ENCODE data around the gene ZNF175.
A peak's percentile ranks its signal among the peaks of the same experiment; 100 is the strongest.
"Not testable (repeated sequence)": the region's sequence is repeated elsewhere in the genome, so short reads cannot be mapped to it uniquely, and the experiment has no call there.

ZNF175 gene

DNA sequence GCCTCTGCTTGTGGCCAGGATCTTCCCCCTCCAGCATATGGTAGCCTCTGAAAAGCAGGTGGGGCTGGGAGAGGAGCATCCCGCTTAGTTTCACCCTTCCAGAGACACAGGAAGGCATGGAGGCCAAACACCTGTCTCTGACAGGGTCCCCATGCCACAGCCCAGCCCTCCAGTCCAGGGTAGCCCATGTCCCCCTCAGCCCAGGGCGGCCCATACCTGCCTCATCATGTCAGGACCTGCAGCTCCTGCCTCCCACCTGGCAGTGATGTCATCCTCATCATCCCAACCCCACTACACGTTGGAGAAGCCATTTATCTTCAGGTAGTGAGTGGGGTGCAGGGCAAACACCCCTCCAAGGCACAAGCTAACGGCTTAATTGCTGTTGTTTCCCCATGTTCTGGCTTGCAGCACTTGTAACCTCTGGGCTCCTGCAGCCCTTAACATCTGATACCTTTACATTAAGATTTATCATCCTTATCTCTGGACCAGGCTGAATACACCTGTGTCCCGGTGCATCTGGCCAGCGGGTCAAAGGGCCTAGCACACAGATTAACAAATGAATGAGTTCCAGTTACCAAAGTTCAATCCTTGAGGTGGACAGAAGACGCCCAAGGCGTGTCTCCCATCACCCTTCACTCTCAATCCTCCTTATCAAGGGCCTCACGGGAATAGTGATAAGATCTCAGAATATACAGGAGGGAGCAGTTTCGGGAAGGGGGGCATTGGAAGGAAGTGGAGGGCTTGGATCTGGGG is 22.2 kb downstream of the ZNF175 start:
- DNase-seq: no peak

GRCh38 chr19:51593969-51594773 is 23.1 kb downstream of the ZNF175 start:
- DNase-seq: peak; percentile 95

- DNase-seq: no peak
Measured at GRCh38 chr19:51594774-51595109, 23.7 kb downstream of the ZNF175 start.

- DNase-seq: no peak
Measured at GRCh38 chr19:51595190-51596175, 24.4 kb downstream of the ZNF175 start.

DNA sequence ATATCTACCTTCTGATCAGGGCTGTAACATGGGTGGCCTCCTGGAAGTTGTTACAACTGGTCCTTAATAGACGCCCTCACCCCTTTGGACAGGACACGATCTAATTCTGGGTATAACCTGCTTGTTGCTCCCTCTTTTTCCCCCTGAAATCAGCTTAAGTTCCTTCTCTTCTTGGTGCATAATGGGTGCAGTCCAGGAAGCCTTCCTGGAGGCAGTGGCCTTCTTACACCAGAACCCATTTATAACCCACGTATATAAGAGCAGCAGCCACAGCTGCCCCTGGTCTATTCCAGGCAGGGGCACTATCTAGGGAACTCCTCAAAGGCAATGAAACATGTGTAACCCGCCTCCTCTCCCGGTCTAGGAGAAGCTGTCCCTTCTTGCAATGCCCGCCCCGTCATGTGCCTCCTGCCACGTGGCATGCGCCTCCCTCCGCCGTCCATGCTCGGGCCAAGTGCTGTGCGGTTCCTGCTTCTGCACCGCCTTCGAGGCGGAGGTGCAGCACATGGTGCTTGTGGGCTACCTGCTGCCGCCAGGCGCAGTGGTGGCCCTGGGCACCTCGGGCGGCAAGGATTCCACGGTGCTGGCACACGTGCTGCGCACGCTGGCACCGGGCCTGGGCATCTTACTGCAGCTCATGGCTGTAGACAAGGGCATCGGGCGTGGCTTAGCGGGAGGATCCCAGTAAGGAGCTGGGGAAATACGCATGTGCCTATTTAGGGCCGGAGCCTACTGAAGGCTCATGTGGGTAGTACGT is 27.3 kb downstream of the ZNF175 start:
- DNase-seq: no peak

- no peak for DNase-seq
Measured at GRCh38 chr19:51599084-51599483, 28.0 kb downstream of the ZNF175 start.

DNA sequence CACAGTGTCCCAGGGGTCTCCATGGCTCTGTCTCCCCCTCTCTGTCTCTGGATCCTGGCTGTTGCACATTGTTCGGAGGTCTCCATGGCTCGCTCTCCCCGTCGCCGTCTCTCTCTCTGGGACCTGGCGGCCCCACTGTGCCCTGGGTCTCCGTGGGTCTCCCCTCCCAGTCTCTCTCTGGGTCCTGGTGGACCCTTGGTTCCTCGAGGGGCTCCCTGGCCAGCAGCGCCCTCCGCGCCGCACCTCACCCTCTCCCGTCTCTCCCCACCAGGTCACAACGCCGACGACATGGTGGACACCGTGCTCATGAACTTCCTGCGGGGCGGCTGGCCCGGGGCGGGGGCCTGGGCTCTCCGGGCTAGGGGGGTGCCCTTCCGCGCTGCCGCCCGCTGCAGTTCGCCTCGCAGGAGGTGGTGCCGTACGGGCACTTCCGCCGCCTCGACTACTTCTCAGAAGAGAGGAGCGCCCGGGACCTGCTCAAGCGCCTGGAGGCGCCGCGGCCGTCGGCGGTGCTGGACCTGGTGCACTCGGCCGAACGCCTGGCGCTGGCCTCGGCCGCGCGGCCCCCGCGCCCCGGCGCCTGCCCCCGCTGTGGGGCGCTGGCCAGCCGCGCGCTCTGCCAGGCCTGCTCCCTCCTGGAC is 30.0 kb downstream of the ZNF175 start:
- no peak for DNase-seq

GRCh38 chr19:51602189-51602854 is 31.2 kb downstream of the ZNF175 start:
- no peak for DNase-seq

DNA sequence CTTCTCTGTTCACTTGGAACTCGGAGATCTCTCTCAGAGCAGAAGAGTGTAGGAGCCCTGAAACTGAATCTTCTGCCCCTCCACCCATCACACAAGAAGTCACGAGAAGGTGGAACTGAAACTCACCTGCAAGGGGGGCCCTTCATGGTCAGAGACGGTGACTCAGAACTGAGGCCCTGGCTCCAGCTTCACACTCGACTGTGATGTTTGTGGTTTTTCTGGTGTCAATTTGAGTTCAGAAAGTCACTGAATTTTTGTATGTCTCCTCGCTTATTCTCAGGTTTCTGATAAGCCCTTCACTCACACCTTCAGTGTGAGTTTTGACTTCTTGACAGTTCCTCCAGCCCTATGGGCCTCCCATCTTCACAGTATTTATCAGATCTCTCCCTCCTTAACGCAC is 36.0 kb downstream of the ZNF175 start:
- DNase-seq: no peak

GRCh38 chr19:51607920-51608562 is 37.0 kb downstream of the ZNF175 start:
- DNase-seq: peak; percentile 48

DNA sequence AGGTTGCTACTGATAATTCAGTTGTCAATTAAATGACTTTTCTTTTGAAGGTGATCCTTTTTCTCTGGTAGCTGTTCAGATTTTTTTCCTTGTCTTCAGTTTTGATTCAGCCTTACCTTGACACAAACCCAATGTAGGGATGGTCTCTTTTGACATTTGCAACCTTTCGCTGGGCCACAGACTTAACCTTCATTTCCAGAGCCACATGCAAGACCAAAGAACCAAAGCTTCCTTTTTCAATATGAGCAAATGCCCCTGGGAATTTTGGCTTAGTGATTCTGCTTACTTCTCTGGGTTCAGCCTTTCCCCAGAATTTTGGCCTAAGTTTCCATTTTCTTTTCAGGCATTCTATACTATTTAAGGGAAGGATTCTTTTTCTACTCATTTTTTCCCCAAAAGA is 39.5 kb downstream of the ZNF175 start:
- DNase-seq: no peak

- no peak for DNase-seq
Measured at GRCh38 chr19:51614789-51615188, 43.7 kb downstream of the ZNF175 start.

DNA sequence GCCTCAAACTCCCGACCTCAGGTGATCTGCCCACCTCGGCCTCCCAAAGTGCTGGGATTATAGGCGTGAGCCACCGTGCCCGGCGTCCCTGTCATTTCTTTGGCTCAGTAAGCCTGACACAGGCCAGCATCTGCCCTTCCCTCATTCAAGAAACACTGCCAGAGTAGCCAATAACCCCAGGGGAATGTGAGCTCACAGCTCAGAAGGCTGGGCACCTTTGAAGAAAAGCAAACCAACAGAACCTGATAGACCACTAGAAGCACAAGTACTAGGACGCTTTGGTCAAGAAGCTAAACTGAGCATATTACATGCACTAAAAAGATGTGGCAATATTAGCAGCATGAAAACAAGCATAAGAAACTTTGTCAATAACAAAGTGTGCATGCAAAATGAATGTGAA is 44.9 kb downstream of the ZNF175 start:
- no peak for DNase-seq

DNA sequence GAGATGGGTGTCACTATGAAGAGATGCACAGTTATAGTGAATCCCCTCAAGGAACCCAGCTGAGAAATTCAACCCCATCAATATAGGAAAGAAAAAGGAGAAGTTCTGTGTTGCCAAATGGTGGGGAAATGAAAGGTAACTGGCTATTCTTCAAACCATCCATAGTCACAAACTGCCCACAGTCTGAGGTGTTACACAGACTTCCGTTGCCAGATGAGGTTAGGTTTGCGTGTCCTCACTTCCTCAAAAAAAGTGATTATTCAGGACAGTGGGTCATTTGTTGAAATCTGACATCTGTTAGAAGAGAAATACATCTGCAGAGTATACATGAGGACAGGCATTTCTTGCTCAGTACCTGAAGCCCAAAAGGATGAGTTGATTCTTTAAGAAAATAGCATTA is 50.1 kb downstream of the ZNF175 start:
- DNase-seq: no peak

- DNase-seq: no peak
Measured at GRCh38 chr19:51626675-51627074, 55.6 kb downstream of the ZNF175 start.

GRCh38 chr19:51627491-51628138 is 56.5 kb downstream of the ZNF175 start:
- DNase-seq: no peak

DNA sequence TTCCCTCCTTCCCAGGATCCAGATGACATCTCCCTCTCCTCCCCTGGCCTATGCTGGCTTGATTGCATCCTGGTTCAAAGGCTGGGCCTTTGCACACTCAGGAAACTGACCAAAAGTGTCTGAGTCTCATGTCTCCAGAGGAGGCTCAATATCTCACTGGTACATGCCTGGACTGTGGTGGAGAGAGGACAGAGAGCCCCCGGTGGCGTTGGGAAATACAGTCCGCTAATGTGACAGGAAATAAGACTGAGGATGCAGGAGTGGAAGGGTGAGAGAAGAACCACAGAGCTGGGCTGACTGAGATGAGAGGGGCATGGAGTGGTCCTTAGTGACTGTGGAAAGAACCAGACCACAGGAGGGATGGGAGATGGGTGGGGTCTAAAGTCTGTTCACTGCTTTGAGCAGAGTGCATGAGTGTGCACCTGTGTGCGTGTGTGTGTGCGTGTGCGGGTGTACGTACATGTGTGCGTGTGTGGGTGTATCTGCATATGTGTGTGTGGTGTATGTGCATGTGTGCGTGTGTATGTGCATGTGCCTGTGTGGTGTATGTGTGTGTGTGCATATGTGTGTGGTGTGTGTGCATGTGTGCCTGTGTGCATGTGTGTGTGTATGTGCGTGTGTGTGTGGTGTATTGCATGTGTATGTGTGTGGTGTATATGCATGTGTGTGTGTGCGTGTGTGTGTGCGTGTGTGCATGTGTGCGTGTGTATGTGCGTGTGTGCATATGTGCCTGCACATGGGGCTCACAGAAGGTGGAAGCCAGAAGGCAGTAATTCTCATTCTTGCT is 57.3 kb downstream of the ZNF175 start:
- no peak for DNase-seq

GRCh38 chr19:51630315-51630714 is 59.2 kb downstream of the ZNF175 start, which contains the start of gene SIGLEC5:
SIGLEC5 (minus strand) TSS chr19:51630401; CDS start chr19:51630335, 66 bp downstream.
- DNase-seq: not testable (repeated sequence)

DNA sequence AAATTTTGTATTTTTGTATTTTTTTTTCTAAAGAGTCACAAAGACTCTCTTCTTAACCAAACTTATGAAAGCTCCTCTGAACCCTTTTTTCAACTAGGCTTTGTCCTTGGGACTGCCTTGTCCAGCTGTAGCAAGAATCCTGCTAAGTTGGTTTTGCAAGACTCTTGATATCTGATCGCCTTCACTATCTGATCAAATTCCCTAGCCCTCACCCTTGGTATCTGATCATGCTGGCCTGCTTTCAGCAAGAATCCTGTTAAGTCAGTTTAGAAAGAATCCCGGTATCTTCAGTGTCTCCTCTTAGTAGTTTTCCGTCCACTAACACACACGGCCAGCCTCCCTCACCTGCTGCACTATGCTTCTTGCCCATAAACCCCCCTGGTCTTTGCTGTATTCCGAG is 61.0 kb downstream of the ZNF175 start:
- no peak for DNase-seq

All from activated CD4-positive, alpha-beta T cell treated with anti-CD3 and anti-CD28 coated beads for 4 hours (primary cell).